K562 (cell line): ENCODE measurements around the gene MUSTN1. TPM values are rescaled to one million over a fixed set of nuclear protein-coding genes. Genes with fewer than 3 reads are reported as not detected.

Experiments
- ATAC-seq: fragments of 200-7000 bp; cut with Tn5 transposase; 3 replicates; pipeline ENCODE4 v1.9.1; 2020; ENCODE audit warnings: moderate library complexity
- BruUV-seq: library from RNA; stranded (reverse); fragments of 400-500 nt; replicated peaks from 2 replicates; lab custom pipeline; 2021; lab: Mats Ljungman, UMichigan
- CTCF ChIA-PET: fragments of 300-600 bp; formaldehyde crosslinking; extraction: SDS; loops from one replicate; lab custom pipeline; 2021; ENCODE audit warnings: low intra/inter-chr PET ratio; lab: Yijun Ruan, JAX
- POLR2A ChIA-PET: fragments of 300-600, 350-650 bp; sonication (Branson Sonifier 250); formaldehyde crosslinking; extraction: SDS; loops from one replicate; lab custom pipeline; 2021; ENCODE audit warnings: antibody characterized with exemption, inconsistent platforms; lab: Yijun Ruan, JAX
- DNase-seq, 4 experiments: peaks; one replicate each; pipeline versions ENCODE4 v3.0.0 to v3.0.0-alpha.2; 2011 to 2018; ENCODE audit warnings: low spot score in 3 of 4, mixed read lengths in 3 of 4; ENCODE audit errors: extremely low read depth in 1 of 4
- FAIRE-seq: peaks from 2 replicates; lab custom pipeline; 2011; peaks lifted over from hg19 to GRCh38; lab: Jason Lieb, UNC
- H2AFZ ChIP-seq: 2 replicates; pipeline ENCODE4 v1.6.0; 2011; ENCODE audit warnings: low read depth, low read length, control low read depth, inconsistent platforms
- H3K27ac ChIP-seq: fragments of 200-600 bp; 3 replicates; pipeline ENCODE4 v1.8.0; 2011; ENCODE audit warnings: low read depth, mild to moderate bottlenecking, control low read depth, inconsistent platforms, low read length, moderate library complexity, mixed read lengths; ENCODE audit errors: extremely low read depth
- H3K27me3 ChIP-seq, 2 experiments: fragments of 300-600 bp in 1 of 2; 2 replicates in 1 of 2; 3 replicates in 1 of 2; pipeline versions ENCODE4 v1.6.0 to v1.8.0; 2011; ENCODE audit warnings: inconsistent platforms in 2 of 2, low read length in 2 of 2, mild to moderate bottlenecking in 1 of 2, mixed read lengths in 1 of 2, moderate library complexity in 1 of 2; ENCODE audit not compliant: control insufficient read depth in 2 of 2, insufficient read depth in 2 of 2
- H3K36me3 ChIP-seq: fragments of 300-600 bp; 3 replicates; pipeline ENCODE4 v1.8.0; 2011; ENCODE audit warnings: mild to moderate bottlenecking, low read length, inconsistent platforms; ENCODE audit not compliant: control insufficient read depth, insufficient read depth
- H3K4me1 ChIP-seq, 2 experiments: fragments of 200-600 bp in 1 of 2; replicated peaks in 1 of 2; 2 replicates in 1 of 2; 3 replicates in 1 of 2; pipeline versions ENCODE4 v1.5.1 to v1.8.0; 2011; ENCODE audit warnings: inconsistent platforms in 2 of 2, low read length in 2 of 2, mild to moderate bottlenecking in 1 of 2, mixed read lengths in 1 of 2, moderate library complexity in 1 of 2; ENCODE audit not compliant: control insufficient read depth in 2 of 2, insufficient read depth in 2 of 2
- H3K4me2 ChIP-seq: 2 replicates; pipeline ENCODE4 v1.6.1; 2011; ENCODE audit warnings: low read length, control low read depth, inconsistent platforms, mixed read lengths; ENCODE audit not compliant: insufficient read depth
- H3K4me3 ChIP-seq: fragments of 200-600 bp; sonication (generic), shearing (Covaris generic); 2 replicates; pipeline ENCODE4 v1.5.1; 2016; ENCODE audit warnings: control low read depth, inconsistent platforms
- H3K79me2 ChIP-seq: fragments of 200-600 bp; 3 replicates; pipeline ENCODE4 v1.8.0; 2011; ENCODE audit warnings: low read length, inconsistent platforms; ENCODE audit not compliant: control insufficient read depth, insufficient read depth
- H3K9ac ChIP-seq, 2 experiments: 2 replicates each; pipeline versions ENCODE4 v1.6.0 to v1.6.1; 2011; ENCODE audit warnings: low read depth in 2 of 2, low read length in 2 of 2, control low read depth in 1 of 2, inconsistent platforms in 1 of 2, mild to moderate bottlenecking in 1 of 2, mixed read lengths in 1 of 2; ENCODE audit not compliant: insufficient read depth in 1 of 2
- H3K9me1 ChIP-seq: one replicate; pipeline ENCODE4 v1.6.0; 2011; ENCODE audit warnings: inconsistent platforms, mild to moderate bottlenecking, low read length, moderate library complexity; ENCODE audit not compliant: control insufficient read depth, insufficient read depth
- H3K9me3 ChIP-seq: replicated peaks from 2 replicates; pipeline ENCODE4 v1.5.1; 2011; ENCODE audit warnings: low read depth, low read length, inconsistent platforms; ENCODE audit not compliant: control insufficient read depth, insufficient read depth
- H4K20me1 ChIP-seq: replicated peaks from 2 replicates; pipeline ENCODE4 v1.6.1; 2011; ENCODE audit warnings: low read length, inconsistent platforms, mixed read lengths; ENCODE audit not compliant: control insufficient read depth, insufficient read depth
- ARID2 ChIP-seq: fragments of 450-650 bp; IDR thresholded peaks from 2 replicates; pipeline ENCODE4 v1.6.1; 2017; ENCODE audit warnings: antibody characterized with exemption, mild to moderate bottlenecking
- CBFA2T2 ChIP-seq: fragments of 450-650 bp; conservative IDR thresholded peaks from 2 replicates; pipeline ENCODE4 v1.6.1; 2017; ENCODE audit warnings: mild to moderate bottlenecking
- CTCF ChIP-seq, 3 experiments: IDR thresholded peaks in 2 of 3; conservative IDR thresholded peaks in 1 of 3; 2 replicates each; pipeline ENCODE4 v1.5.1; 2011 to 2012; ENCODE audit warnings: low read length in 3 of 3, mild to moderate bottlenecking in 3 of 3, control low read depth in 2 of 3, improper control_type of control experiment in 1 of 3, inconsistent platforms in 1 of 3, low read depth in 1 of 3, mixed read lengths in 1 of 3, moderate library complexity in 1 of 3; ENCODE audit not compliant: insufficient read depth in 2 of 3
- ERF ChIP-seq: fragments of 450-650 bp; formaldehyde crosslinking; IDR thresholded peaks from 2 replicates; pipeline ENCODE4 v1.4.0; 2020; ENCODE audit warnings: mild to moderate bottlenecking, mixed read lengths
- GMEB1 ChIP-seq: fragments of 250-450 bp; sonication (Bioruptor Pico); IDR thresholded peaks from 2 replicates; pipeline ENCODE4 v1.4.0; 2020; ENCODE audit warnings: mild to moderate bottlenecking
- KAT7 ChIP-seq: sonication (generic); formaldehyde crosslinking; IDR thresholded peaks from 2 replicates; pipeline ENCODE4 v1.8.0; 2022; ENCODE audit warnings: missing genetic modification reagents, mild to moderate bottlenecking, borderline replicate concordance
- KAT8 ChIP-seq: fragments of 450-650 bp; IDR thresholded peaks from 2 replicates; pipeline ENCODE4 v1.6.1; 2016; ENCODE audit warnings: low read depth, mild to moderate bottlenecking
- KHSRP ChIP-seq: fragments of 450-650 bp; IDR thresholded peaks from 2 replicates; pipeline ENCODE4 v1.6.1; 2017
- POLR2AphosphoS2 ChIP-seq: IDR thresholded peaks from 2 replicates; pipeline ENCODE4 v1.6.1; 2012; ENCODE audit warnings: low read length, improper control_type of control experiment
- RB1 ChIP-seq: fragments of 450-650 bp; IDR thresholded peaks from 2 replicates; pipeline ENCODE4 v1.6.1; 2017; ENCODE audit warnings: low read depth, mild to moderate bottlenecking
- SMARCC2 ChIP-seq: fragments of 450-650 bp; IDR thresholded peaks from 2 replicates; pipeline ENCODE4 v1.6.1; 2017; ENCODE audit warnings: antibody characterized with exemption, moderate library complexity, mild to moderate bottlenecking, low read depth
- TFAM ChIP-seq: fragments of 250-450 bp; sonication (Bioruptor Pico); conservative IDR thresholded peaks from 2 replicates; pipeline ENCODE4 v1.5.0; 2021; ENCODE audit warnings: mild to moderate bottlenecking, moderate library complexity
- TFE3 ChIP-seq: fragments of 450-650 bp; formaldehyde crosslinking; IDR thresholded peaks from 2 replicates; pipeline ENCODE4 v1.4.0; 2020; ENCODE audit warnings: mild to moderate bottlenecking, mixed read lengths
- ZNF263 ChIP-seq: sonication (generic); formaldehyde crosslinking; IDR thresholded peaks from 2 replicates; pipeline ENCODE4 v1.8.0; 2022; ENCODE audit warnings: mild to moderate bottlenecking, missing genetic modification reagents, borderline replicate concordance
- ZNF347 ChIP-seq: fragments of 450-650 bp; formaldehyde crosslinking; IDR thresholded peaks from 2 replicates; pipeline ENCODE4 v1.4.0; 2020; ENCODE audit warnings: low read depth, mild to moderate bottlenecking, moderate library complexity
- ZNF584 ChIP-seq: fragments of 200-800 bp; sonication (Bioruptor generic); IDR thresholded peaks from 2 replicates; pipeline ENCODE4 v1.6.1; 2016; ENCODE audit warnings: low read depth, mild to moderate bottlenecking, missing genetic modification characterization, missing compliant biosample characterization
- ZNF785 ChIP-seq: fragments of 250-450 bp; sonication (Bioruptor Pico); IDR thresholded peaks from 2 replicates; pipeline ENCODE4 v1.4.0; 2020; ENCODE audit warnings: mild to moderate bottlenecking
- WGBS: fragments of 100-300 bp; shearing (Covaris generic); methylation state at CpG from one replicate; pipeline ENCODE4 v1.1.6; 2016; ENCODE audit warnings: low coverage, mixed read lengths; ENCODE audit not compliant: insufficient coverage; ENCODE audit errors: missing lambda C conversion rate; 5-methylcytosine and 5-hydroxymethylcytosine counted together
- in situ Hi-C: fragments of 300-500 bp; cut with MboI; formaldehyde crosslinking; loops from 4 replicates; pipeline ENCODE4 v1.15.0; 2018; ENCODE audit warnings: inconsistent platforms, mixed read lengths
- intact Hi-C: fragments of 100-400 bp; cut with micrococcal nuclease; formaldehyde crosslinking; loops from 2 replicates; pipeline ENCODE4 v1.14.2; 2022
- polyA plus RNA-seq, 8 experiments: library from polyadenylated mRNA; depleted of rRNA in 4 of 8; stranded (reverse) in 5 of 8; unstranded in 3 of 8; fragments of >200 nt; fragmentation: Nextera tagmentation in 2 of 8; fragmentation: Illumina TruSeq in 1 of 8; extraction: Ambion mirVana in 2 of 8; extraction: Trizol in 1 of 8; gene quantifications; 2 replicates each; pipeline versions ENCODE4 v1.2.1 to v1.2.3, GENCODE V29; 2011 to 2014; ENCODE audit warnings: inconsistent platforms in 1 of 8, missing spikeins in 1 of 8
- total RNA-seq, 7 experiments: library from RNA; depleted of rRNA in 6 of 7; stranded (reverse); fragments of >200 nt in 6 of 7; fragmentation: Illumina TruSeq in 2 of 7; extraction: Trizol in 2 of 7; gene quantifications; 2 replicates each; pipeline versions ENCODE4 v1.2.1 to v1.2.3, GENCODE V29; 2011 to 2021; ENCODE audit warnings: low replicate concordance in 1 of 7
- TF ChIP-seq, protein P1 (sequence below): sonication (generic); formaldehyde crosslinking; IDR thresholded peaks from 2 replicates; pipeline ENCODE4 v1.8.0; 2022; ENCODE audit warnings: mild to moderate bottlenecking, missing genetic modification reagents, borderline replicate concordance

The MUSTN1 gene
- total and polyA plus RNA-seq, 9 of the 15 experiments (the other 6 are each of a cell fraction or from before 2014, with no cell fraction given): 0.15 to 0.78 (median 0.44) TPM; not detected in 4

DNA sequence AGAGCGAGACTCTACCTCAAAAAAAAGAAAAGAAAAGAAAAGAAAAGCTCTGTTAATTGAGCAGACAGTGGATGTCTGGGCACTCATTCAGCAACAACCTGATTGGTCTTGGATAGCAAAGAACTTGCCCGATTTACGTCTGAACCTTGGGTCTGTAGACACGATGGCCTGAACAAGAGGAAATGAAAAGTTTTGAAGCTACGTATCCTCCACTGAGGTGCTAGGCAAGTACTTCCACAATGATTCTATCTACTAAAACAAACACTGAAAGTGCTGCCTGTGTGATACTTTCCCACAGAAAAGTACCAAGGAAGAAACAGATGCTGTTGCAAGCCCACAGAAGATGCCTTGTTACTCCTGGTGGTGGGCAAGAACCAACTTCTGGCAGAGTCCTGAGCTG is 21.8 kb upstream of the MUSTN1 start:
- ATAC-seq (no peak), FAIRE-seq (no peak), DNase-seq (no peak)
- ChIA-PET CTCF (no interaction called here), POLR2A (no interaction called here)
- 56% methylated on average over 5 of the region's 5 CpGs for WGBS
- H3K27me3 ChIP-seq: no peaks in the 10 kb centered on the region
- H3K4me1 ChIP-seq: peaks cover 0 to 4% of the 10 kb centered on the region in 2 experiments; a peak in 1 of 5 replicates
- H3K27ac ChIP-seq: no peak overlapping the region
- in situ Hi-C loops (no loop called here), intact Hi-C loops (no loop called here)
- no peaks in the 10 kb centered on the region for H3K79me2 ChIP-seq
- H3K9ac ChIP-seq: no peak overlapping the region
- peaks cover 3% of the 10 kb centered on the region; the same call in 1 of the 3 replicates for H3K36me3 ChIP-seq
- H3K9me1 ChIP-seq: no peaks in the 10 kb centered on the region
- no peak overlapping the region for H2AFZ ChIP-seq
- no TSS peak for BruUV-seq
- H3K4me3 ChIP-seq: no peak overlapping the region
- 0 out of 2 replicates have a peak, but pooled peaks cover under 1% of the 10 kb centered on the region for H4K20me1 ChIP-seq
- H3K4me2 ChIP-seq: no peak overlapping the region
- no peaks in the 10 kb centered on the region for H3K9me3 ChIP-seq
- TF ChIP-seq ZNF347 (no peak), ZNF785 (no peak), ZNF263 (CRISPR knock-in tag) (no peak), CTCF (IDR thresholded peaks at IDR 0.05 in 2 of 3, conservative IDR thresholded peaks at IDR 0.05 in 1 of 3; ENCODE audit: insufficient read depth in 2 of 3, low read depth in 1 of 3, low read length in 3 of 3) (no peak), ARID2 (no peak), GMEB1 (no peak), KAT8 (no peak), ERF (CRISPR knock-in tag) (no peak), TFE3 (no peak), KAT7 (no peak), ZNF584 (CRISPR knock-in tag) (no peak), SMARCC2 (no peak), CBFA2T2 (no peak), POLR2AphosphoS2 (no peak), RB1 (no peak), KHSRP (no peak), TFAM (no peak)
- TF ChIP-seq, protein P1, sequence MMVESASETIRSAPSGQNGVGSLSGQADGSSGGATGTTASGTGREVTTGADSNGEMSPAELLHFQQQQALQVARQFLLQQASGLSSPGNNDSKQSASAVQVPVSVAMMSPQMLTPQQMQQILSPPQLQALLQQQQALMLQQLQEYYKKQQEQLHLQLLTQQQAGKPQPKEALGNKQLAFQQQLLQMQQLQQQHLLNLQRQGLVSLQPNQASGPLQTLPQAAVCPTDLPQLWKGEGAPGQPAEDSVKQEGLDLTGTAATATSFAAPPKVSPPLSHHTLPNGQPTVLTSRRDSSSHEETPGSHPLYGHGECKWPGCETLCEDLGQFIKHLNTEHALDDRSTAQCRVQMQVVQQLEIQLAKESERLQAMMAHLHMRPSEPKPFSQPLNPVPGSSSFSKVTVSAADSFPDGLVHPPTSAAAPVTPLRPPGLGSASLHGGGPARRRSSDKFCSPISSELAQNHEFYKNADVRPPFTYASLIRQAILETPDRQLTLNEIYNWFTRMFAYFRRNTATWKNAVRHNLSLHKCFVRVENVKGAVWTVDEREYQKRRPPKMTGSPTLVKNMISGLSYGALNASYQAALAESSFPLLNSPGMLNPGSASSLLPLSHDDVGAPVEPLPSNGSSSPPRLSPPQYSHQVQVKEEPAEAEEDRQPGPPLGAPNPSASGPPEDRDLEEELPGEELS (CRISPR knock-in tag): no peak
